HG03575 (cell line): ENCODE data around the gene TENM4.

Source experiments
- ATAC-seq: cut with Tn5 transposase; IDR thresholded peaks from one replicate; pipeline ENCODE4 v1.9.1; 2021; ENCODE audit not compliant: unreplicated experiment, insufficient number of reproducible peaks, low FRiP score; ENCODE audit errors: extremely low read depth

TENM4 gene

DNA sequence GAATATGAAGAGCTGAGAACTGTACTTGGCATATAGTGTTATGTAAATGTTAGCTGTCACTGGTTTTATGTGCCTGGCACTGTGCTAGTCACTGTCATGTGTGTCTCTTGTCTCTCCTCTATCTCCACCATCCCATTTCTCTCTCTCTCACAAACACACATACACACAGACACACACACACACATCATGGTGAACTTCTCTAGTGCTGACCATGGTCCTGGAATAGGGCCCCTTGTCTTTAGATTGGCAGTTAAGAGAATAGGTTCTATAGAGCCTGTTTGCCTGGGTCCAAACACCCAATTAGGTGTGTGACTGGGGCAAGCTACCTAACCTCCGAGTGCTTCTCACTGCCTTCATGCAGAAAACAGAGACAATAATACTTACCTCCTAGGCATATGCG lies 756.5 kb downstream of the TENM4 start:
- ATAC-seq = no peak

DNA sequence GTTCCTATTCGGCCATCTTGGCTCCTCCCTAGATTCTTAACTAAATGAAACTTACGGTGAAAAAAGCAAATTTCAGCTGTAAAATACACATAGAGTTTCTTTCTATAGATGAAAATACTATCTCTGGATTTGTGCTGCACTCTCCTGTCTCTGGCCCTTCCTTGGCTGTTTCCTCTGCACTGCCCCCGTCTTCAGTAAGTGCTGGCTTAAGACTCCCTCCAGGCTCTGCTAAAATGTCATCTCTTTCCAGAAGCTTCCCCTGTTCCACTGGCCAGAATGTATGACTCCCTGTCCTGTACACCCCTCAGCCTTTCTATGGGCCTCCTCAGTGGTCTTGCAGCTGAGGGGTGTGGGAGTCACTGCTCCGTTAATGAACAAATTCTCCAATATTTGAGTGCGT lies 757.1 kb downstream of the TENM4 start:
- no peak for ATAC-seq

DNA sequence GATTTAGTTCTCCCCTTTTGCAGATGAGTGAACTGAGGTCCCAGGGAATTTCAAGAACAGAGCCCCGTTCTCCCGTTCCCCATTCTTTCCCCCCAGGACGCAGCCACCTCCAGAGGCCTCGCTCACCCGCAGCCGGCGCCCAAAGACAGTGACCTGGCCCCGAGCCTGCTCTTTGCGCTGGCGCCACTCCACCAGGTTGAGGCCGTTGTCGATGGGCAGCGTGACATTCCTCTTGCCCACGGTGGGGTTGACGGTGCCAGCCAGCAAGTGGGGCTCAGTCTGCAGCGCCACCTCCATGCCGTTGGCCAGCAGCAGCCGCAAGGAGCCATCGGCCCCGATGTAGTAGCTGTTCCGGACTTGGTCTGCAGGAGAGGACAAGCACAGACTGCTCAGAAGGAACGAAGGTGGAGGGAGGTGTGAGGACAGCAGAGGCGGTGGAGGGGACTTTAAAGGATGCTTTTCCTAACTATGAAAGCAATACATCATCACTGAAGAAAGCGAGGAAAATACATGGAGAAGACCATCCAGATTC lies 764.7 kb downstream of the TENM4 start:
- no peak for ATAC-seq

DNA sequence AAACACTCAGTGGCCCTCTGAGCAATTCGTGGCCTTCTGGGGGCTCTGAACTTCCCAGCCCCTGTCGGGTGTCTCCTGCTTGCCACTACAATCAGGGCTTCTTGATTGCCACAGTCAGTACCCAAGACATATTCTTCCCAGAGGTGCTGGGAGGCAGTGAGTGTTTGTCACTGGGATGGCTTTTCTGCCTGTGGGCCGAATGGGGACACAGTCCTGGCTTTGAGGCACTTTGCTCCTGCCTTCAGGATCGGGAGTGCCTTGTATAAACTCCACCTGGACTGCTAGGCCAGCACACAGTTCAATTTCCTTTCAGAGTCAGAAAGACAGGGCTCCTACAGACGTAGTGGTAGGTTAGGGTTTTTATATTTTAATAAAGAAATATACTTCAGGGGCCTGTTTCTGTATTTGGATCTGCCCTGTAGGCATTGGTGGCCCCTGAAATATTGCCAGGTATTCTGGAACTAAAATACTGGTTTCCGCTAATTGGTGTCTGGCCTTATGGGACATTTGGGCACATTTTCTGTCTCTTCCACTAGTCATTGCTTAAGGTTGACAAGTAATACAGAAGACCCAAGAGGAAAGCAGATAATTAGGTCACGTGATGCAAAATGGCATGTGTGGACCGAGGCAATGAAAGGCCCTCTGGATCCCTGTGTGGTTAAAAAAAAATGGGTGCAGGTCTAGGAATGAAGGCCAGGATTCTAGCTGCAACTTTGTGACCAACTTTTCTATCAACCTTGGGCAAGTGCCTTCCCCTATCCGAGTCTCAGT lies 767.8 kb downstream of the TENM4 start:
- no peak for ATAC-seq

DNA sequence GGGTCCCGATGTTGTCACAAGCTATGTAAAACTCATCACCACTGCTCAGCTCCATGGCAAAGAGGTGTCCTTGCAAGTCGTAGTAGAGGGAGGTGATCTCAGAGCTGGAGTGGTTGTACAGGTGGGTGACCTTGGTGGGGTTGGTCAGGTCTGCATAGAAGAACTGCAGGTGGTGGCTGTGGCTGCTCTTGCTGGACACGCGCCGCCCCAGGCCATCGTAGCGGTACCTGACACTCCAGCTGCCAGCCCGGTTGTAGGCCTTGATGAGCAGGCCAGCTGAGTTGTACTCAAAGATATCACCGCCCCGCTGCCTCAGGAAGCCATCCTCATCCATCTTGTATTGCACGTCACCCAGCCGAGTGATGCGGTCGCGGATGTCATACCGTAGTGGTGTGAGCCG lies 771.6 kb downstream of the TENM4 start:
- ATAC-seq = no peak

DNA sequence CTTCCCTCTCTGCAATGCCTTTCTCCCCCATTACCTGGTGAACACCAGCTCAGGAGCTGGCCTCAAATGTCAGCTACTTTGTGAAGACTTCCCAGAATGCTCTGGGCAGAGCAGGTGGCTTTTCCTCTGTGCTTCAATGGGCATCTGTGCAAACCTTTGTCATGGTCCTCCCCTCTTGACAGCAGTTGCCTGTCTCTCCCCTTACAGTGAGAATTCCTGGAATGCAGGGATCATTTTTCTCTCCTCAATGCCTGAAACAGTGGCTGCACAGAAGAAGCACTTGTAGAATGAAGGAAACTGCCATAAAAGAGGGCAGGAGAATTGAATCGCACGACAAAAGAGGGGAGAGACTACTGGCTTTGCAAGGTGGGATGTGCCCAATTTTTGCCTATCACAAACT lies 773.4 kb downstream of the TENM4 start:
- ATAC-seq = no peak

DNA sequence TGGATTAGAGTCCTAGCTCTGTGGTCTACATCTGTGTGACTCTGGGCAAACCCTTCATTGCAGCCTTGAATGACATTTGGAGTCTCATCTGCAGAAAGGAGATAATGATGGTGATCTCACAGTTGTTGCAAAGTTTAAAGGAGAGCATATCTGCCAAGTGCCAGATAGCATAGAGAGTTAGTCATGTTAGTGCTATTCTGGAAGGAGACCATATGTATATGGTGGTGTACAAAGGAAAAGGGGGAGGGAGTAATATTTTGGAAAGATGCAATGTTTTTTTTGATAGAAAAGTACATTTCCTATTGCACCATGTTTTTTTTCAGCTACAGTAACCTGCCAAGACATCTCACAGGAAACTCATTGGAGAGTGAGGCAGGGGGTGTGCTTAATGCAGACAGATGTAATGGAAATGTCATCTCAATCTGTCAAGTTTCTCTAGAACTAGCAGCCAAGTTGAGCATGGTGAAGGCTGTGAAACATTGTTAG lies 774.1 kb downstream of the TENM4 start:
- no peak for ATAC-seq

DNA sequence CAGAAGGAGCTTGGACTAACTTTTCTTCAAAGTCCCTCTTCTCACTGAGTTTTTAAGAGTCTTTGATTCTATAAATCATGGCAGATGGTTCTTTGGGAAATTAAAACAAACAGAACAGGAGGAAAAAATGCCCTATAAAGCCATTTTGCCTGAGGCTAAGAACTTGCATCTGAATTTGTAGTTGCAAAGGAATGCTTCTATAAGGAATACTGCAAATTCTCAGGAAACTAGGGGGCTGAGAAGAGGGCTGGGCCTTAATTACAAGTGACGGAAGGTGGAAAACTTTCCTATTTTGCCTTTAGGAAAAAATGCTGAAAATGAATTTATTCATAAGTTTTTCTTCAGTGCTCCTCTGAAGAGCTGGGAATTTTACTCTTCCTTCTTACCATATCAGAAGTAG lies 776.2 kb downstream of the TENM4 start:
- no peak for ATAC-seq

DNA sequence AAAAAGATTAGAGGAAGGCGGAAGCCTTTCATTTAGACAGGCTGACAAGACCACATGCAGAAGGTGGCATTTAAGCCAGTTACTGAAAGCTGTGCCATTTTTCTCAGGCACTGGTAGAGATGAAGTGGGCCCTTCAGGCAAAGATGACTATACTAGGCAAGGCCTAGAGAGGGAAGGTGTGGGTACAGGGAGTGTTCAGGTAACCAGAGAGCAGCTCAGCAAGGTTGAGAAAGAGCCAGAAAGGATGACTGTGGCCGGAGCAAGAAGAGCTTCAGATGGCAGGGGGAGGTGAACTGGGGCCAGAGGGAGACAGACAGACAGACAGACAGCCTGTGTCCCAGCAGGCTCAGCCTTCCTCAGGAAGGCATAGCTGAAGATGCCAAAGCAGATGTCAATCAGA lies 778.0 kb downstream of the TENM4 start:
- no peak for ATAC-seq

DNA sequence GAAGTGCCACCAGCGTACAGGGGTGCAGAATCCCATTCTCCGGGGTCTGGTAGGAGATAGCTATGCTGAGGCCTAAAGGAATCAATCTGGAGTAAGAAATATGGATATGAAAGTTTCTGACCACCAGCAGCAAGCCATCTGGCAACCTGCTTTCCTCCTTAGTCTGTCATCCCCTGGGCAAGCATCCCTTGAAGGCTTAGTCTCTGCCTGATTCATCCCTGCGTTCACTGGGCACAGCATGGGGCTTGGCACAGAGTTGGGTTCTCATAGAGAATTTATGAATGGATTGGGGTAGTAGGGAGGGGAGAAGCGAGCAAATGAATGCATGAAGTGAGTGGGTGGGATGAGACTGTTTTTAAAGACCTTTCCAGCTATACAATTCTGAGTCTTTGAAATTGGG lies 780.4 kb downstream of the TENM4 start:
- ATAC-seq = no peak

DNA sequence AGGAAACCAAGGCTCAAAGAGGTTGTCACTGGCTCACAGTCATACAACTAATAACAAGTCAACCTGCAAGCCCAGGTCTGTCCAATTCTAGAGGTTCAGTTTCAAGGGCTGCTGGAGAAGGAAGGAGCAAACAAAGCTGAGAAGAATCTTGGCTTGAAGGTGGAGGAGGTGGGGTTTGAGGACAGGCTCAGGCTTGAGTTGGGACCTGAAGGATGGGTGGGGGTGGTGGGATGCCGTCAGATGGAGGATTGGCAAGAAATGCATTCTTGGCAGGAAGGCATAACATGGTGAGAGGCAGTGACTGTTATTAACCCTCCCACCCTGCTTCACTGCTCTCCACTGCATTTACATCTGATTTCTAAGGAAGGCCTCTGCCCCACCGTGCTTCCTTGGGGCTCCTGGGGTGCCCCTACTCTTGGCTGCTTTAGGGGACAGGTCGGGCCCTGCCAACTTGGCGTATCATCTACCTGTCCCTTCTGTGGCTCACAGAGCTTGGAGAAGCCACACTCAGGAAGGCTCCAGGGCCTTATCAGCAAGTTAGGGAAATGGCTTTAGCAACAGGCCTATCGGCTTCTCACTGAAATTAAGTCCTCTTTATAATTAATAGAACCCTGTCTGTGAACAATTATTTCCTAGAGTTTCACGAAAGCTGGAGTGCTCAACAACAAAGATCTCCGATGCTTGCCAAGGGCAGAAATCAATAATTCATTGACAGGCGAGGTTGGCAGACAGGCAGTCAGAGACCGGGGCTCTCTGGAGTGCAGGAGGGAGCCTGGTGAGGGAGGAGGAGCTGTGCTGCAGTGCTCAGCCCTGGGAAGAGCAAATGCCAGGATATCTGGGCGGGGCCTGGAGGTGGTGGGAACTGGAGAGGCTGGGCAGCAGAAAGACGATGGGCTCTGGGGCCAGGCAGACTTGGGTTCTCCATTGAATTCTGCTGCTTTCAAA lies 781.2 kb downstream of the TENM4 start:
- no peak for ATAC-seq

DNA sequence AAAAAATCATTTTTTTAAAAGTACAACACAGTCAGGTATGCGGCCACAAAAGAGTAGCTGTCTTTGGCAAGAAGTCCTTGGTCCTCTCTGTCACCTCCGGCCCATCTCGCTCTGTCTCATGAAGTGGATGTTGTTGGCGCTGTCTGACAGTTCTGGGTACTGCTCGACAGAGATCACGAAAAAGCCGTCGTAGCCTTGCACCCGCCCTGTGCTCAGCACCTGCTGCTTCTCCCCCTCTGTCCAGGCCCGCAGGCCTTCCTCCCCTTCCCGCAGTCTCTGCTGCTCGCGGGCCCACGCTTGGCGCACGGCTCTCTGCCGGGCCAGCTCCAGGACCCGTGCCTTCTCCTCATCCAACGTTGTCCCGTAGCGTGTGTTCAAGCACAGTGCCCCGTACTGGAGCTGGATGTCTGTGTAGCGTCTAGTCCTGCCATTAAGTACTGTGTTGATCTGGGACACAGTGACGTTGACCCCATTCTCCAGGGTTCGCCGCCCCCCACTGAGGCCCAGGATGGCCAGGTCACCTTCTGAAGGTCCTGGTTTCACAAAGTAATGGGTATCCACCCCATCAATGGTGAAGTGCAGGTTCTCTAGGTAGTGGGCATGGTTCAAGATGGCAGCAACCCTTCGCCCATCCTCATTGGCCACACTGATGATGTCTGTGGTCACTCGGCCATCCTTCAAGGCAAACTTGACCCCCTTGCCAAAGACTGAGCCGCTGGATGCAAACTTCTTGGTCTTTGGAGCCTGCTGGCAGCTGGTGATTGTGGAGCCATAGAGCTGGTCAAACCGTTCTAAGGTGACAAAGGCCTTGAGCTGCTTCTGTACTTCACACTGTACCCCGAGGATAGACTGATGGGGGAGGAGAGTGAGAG lies 782.6 kb downstream of the TENM4 start:
- ATAC-seq = no peak

DNA sequence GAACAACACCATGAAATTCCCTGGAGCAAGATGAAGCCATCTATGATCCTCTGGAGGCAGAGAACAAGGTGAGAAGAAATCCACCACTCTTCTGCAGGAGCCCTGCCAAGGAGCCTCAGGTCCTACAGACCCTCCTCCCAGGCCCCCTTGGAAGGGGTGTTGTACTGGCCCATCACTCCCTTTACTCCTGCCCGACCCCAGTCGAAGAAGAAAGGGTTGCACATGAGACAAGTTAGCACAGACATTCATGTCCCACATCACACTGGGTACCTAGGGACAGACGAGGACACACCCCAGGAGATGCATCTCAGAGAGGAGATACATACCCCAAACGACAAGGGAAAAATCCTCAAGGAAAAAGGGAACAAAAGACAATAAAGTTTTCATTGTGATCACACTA lies 783.4 kb downstream of the TENM4 start:
- ATAC-seq = no peak

DNA sequence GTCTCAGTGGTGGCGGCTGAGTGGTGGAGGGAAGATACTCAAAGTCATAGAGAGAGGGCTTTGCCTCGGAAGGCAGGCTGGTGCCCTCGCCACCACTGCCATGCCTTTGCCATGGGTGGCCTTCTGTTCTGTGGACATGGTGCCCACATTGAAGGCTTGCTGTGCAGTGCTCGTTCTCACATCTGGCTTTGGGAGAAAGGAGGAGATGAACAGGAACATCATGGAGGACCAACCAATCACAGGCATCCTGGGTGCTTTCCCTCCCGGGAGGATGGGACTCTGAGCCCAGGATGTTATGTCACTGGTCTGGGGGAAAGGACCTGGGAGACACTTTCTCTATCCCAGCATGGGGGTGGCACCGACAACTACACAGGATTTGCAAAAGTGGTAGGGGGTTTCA lies 783.8 kb downstream of the TENM4 start:
- ATAC-seq = no peak

DNA sequence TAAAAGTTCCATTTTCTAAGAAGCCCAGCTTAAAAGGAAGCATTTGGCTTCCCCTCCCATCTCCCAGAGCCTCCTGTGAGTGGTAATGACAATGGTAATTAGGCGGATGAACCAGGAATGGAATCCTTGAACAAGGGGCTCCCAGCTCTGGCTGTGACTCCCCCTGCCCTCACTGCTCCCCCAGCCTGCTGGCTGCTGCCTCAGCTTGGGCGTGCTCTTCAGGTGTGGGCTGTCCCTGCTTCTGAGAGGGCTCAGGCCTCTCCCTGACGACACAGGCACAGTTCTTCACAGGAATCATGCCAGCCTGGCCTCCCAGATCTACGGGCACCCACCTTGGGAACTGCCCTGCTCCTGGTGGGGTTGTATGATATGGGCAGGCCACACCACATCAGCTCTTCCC lies 784.5 kb downstream of the TENM4 start:
- ATAC-seq = no peak

DNA sequence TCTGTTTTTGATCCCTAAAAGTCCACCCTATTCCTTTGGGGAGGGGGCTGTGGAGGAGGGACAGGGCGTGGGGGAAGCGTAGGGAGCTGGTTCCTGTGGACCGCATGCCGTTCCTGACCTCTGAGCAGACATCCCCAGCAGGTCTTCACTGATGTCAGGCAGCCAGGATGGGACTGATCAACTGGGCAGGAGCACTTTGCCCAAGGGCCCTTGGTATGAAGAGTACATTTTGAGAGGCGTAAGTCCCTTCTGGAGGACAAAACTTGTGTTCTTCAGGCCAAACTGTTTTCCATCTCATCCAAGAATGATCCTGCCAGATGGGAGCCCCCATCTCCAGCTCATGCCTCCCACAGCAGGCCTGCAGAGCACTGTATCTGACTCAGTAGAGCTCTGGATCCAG lies 785.3 kb downstream of the TENM4 start:
- ATAC-seq = no peak

DNA sequence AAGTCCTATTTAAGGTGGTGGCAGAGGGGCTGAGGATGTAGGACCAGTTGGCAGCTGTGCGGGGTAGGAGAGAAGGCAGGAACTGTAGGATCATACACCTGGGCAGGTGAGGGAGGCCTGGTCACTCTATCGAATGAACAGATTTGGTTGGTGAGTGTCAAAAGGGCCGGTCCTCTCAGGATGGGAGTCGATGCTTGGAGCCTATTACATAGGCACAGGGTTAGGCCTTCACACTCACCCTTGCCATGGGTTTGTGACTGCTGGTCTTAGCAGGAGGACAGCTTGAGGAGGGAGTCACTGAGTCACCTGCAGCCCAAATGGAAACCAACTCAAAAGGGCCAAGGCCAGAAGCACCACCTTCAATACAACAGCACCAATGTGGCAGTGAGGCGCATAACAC lies 786.0 kb downstream of the TENM4 start:
- no peak for ATAC-seq

DNA sequence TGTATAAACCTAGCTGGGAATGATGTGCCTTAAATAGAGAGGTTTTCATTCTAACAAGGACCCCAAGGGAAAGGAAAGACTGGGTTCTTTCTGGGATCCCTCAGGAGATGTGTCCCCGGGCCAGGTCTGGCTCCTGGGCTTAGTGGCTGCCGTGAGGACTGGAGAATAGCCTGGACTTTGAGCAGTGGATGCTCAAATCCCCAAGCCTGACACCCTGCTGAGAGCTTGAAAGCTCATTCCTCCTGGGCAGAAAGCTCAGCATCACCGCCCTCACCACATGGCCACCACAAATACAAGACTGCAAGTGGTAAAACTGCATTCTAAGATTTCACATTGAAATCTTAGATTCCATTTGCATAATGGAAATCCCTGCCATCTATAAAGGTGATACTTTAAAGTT lies 786.8 kb downstream of the TENM4 start:
- ATAC-seq = no peak

DNA sequence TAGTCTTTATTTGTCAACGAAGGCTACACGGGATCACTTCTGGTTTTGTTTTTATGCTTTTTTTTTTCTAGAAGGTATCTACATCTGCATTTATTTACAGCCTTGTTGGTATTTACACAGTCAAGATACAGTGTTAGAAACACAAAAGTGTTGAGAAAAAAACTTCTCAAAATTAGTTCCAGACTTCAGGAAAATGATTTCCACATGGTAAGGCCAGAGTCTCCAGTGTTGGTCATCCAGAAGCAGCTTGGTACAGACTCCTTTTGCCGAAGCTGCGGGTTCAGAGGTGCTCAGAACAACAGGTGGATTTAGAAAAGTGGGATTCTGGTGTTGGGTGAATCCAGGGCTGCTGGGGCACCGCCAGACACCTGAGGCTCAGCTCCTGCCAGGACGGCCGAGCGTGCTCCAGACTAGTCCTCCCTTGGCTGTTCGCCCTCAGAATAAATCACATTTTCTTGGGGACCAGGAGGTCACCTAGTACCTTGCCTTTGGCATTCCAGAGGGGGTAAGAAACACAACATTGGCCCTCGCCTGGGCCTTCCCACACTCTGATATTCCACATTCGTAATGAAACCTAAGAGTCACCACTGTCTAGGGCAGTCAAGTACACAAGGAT lies 787.4 kb downstream of the TENM4 start:
- ATAC-seq = no peak
